SU-DHL-6 (cell line): ENCODE measurements around the gene RUNX1.

Experiments used
- H2AFZ ChIP-seq: fragments of 200-600 bp; sonication (generic); 2 replicates; pipeline ENCODE4 v1.6.1; 2014; ENCODE audit warnings: low read depth, mild to moderate bottlenecking, moderate library complexity, mixed read lengths, antibody characterized with exemption, low read length; ENCODE audit not compliant: severe bottlenecking
- H3F3A ChIP-seq: fragments of 200-600 bp; shearing (Covaris generic); 2 replicates; pipeline ENCODE4 v1.6.0; 2016; ENCODE audit warnings: antibody characterized with exemption, mild to moderate bottlenecking; ENCODE audit not compliant: insufficient read depth
- H3K27ac ChIP-seq: fragments of 200-600 bp; sonication (generic); 2 replicates; pipeline ENCODE4 v1.5.1; 2016; ENCODE audit warnings: low read depth, mild to moderate bottlenecking, low read length, moderate library complexity, mixed read lengths
- H3K27me3 ChIP-seq: fragments of 200-600 bp; sonication (generic), shearing (Covaris generic); 2 replicates; pipeline ENCODE4 v1.6.0; 2014; ENCODE audit warnings: mild to moderate bottlenecking, low read length
- H3K36me3 ChIP-seq: fragments of 200-600 bp; sonication (generic); 2 replicates; pipeline ENCODE4 v1.6.1; 2014; ENCODE audit warnings: mild to moderate bottlenecking, low read length, mixed read lengths
- H3K4me2 ChIP-seq: fragments of 300-600, 200-600 bp; shearing (Covaris generic), sonication (generic); 2 replicates; pipeline ENCODE4 v1.6.0; 2014; ENCODE audit warnings: low read length, low read depth, mild to moderate bottlenecking; ENCODE audit not compliant: poor library complexity, severe bottlenecking
- H3K4me3 ChIP-seq: fragments of 200-600 bp; sonication (generic); 2 replicates; pipeline ENCODE4 v1.5.1; 2014; ENCODE audit warnings: antibody characterized with exemption, low read length, mild to moderate bottlenecking, mixed read lengths; ENCODE audit not compliant: insufficient read depth, poor library complexity, severe bottlenecking
- H3K79me2 ChIP-seq: fragments of 200-600 bp; sonication (generic); 2 replicates; pipeline ENCODE4 v1.6.1; 2014; ENCODE audit warnings: mild to moderate bottlenecking, low read length, moderate library complexity; ENCODE audit not compliant: insufficient read depth
- H3K9ac ChIP-seq: fragments of 200-600 bp; sonication (generic); 2 replicates; pipeline ENCODE4 v1.7.0; 2014; ENCODE audit warnings: mild to moderate bottlenecking, low read length
- H3K9me2 ChIP-seq: fragments of 200-600 bp; sonication (generic); replicated peaks from 2 replicates; pipeline ENCODE4 v1.6.1; 2014; ENCODE audit warnings: low read length; ENCODE audit not compliant: insufficient read depth
- H3K9me3 ChIP-seq: fragments of 200-600 bp; sonication (generic); 2 replicates; pipeline ENCODE4 v1.6.1; 2014; ENCODE audit warnings: low read length, mixed read lengths; ENCODE audit not compliant: insufficient read depth
- H4K20me1 ChIP-seq: fragments of 200-600 bp; sonication (generic); 2 replicates; pipeline ENCODE4 v1.6.1; 2014; ENCODE audit warnings: low read depth, mild to moderate bottlenecking, antibody characterized with exemption, low read length, moderate library complexity, mixed read lengths
- CTCF ChIP-seq: fragments of 200-600 bp; sonication (generic); IDR thresholded peaks from one replicate; pipeline ENCODE4 v1.5.1; 2017; ENCODE audit warnings: antibody characterized with exemption, mild to moderate bottlenecking, low read length, moderate library complexity; ENCODE audit not compliant: insufficient read depth, poor library complexity, severe bottlenecking
- EZH2phosphoT487 ChIP-seq: fragments of 200-600 bp; sonication (generic), shearing (Covaris generic); conservative IDR thresholded peaks from 2 replicates; pipeline ENCODE4 v1.6.1; 2018; ENCODE audit warnings: mild to moderate bottlenecking, antibody characterized with exemption, low read length, moderate library complexity, mixed read lengths

The RUNX1 gene

DNA sequence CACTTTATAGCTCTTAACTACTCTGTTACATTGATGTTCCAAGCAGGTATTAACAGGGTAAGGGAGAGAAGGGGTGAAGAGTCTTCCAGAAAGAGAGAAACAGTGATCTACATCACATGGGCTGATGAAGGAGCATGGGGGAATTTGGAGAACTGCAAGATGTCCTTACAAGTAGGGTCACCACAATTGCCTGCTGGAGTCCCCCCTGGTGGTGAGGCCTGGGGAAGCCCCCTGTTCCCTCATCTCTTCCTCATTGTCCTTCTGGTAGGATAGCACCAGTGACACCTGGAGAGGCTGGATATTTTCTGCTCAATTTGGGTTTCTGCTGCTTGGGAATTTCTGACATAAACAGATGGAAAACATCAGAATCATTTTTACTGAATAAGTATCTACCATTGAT lies 126.6 kb downstream of the RUNX1 start:
- Histone ChIP-seq H4K20me1 (no peaks in the 10 kb centered on the region; the same call in 1 of the 2 replicates), H3K9ac (no peak overlapping the region), H3K9me2 (no peaks in the 10 kb centered on the region), H3F3A (no peaks in the 10 kb centered on the region), H3K79me2 (peaks cover 68% of the 10 kb centered on the region), H3K36me3 (no peaks in the 10 kb centered on the region), H3K4me3 (no peak overlapping the region), H2AFZ (no peak overlapping the region), H3K4me2 (no peak overlapping the region), H3K27ac (no peak overlapping the region), H3K9me3 (no peaks in the 10 kb centered on the region), H3K27me3 (no peaks in the 10 kb centered on the region)
- TF ChIP-seq EZH2phosphoT487 (no peak), CTCF (no peak)

DNA sequence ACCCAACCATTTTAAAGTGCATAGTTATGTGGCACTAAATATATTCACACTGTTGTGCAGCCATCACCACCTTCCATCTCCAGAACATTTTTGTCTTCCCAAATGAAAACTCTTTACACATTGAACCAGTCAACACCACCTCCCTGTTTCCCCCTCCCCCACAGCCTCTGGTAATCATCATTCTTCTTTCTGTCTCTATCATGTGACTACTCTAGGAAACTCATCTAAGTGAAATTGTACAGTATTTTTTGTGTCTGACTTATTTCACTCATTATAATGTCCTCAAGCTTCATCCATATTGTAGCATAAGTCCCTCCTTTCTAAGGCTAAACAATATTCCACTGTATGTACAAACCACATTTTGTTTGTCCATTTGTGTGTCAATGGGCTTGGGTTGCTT lies 128.0 kb downstream of the RUNX1 start:
- Histone ChIP-seq H3K4me2 (no peak overlapping the region), H2AFZ (no peak overlapping the region), H3K27ac (no peak overlapping the region), H3K79me2 (peaks cover 58% of the 10 kb centered on the region), H3K36me3 (no peaks in the 10 kb centered on the region), H3K4me3 (no peak overlapping the region), H3F3A (no peaks in the 10 kb centered on the region), H3K9ac (no peak overlapping the region), H4K20me1 (no peaks in the 10 kb centered on the region; the same call in 1 of the 2 replicates), H3K9me2 (no peaks in the 10 kb centered on the region), H3K9me3 (no peaks in the 10 kb centered on the region), H3K27me3 (no peaks in the 10 kb centered on the region)
- TF ChIP-seq CTCF = no peak
- no peak for TF ChIP-seq EZH2phosphoT487

GRCh38 chr21:34919406-34919805 lies 129.7 kb downstream of the RUNX1 start:
- Histone ChIP-seq H3K27me3 (no peaks in the 10 kb centered on the region), H3K9me2 (no peaks in the 10 kb centered on the region), H3K9me3 (no peaks in the 10 kb centered on the region), H2AFZ (no peak overlapping the region), H3K4me2 (no peak overlapping the region), H4K20me1 (no peaks in the 10 kb centered on the region; the same call in 1 of the 2 replicates), H3K36me3 (no peaks in the 10 kb centered on the region), H3F3A (no peaks in the 10 kb centered on the region), H3K79me2 (peaks cover 47% of the 10 kb centered on the region), H3K4me3 (no peak overlapping the region), H3K27ac (no peak overlapping the region), H3K9ac (no peak overlapping the region)
- TF ChIP-seq CTCF = no peak
- TF ChIP-seq EZH2phosphoT487 = no peak
